Endothelial cell of coronary artery (primary cell): ENCODE data around the gene MARK4. TPM values are rescaled to one million over a fixed set of nuclear protein-coding genes. Genes with fewer than 3 reads are reported as not detected.

Experiments
- total RNA-seq: library from RNA; depleted of rRNA; stranded (reverse); fragments of >200 nt; gene quantifications from 2 replicates; pipeline ENCODE4 v1.2.3, GENCODE V29; 2014

Gene MARK4
- 10.4 and 18.9 TPM in 2 replicates for total RNA-seq

GRCh38 chr19:45250832-45251451, at the start of gene MARK4:
TSS of gene MARK4 (plus strand) at chr19:45251271. CDS start at chr19:45251589, 318 bp downstream.

GRCh38 chr19:45245334-45245787, 5.7 kb upstream of the MARK4 start, which contains the start of gene EXOC3L2:
TSS of gene EXOC3L2 (minus strand) at chr19:45245407. CDS start at chr19:45239045, 6,362 bp downstream.

GRCh38 chr19:45322744-45323281, 71.7 kb downstream of the MARK4 start, which contains the start of gene CKM:
TSS of gene CKM (minus strand) at chr19:45322875. CDS start at chr19:45319713, 3,162 bp downstream.

GRCh38 chr19:45340232-45340898, 89.3 kb downstream of the MARK4 start, which contains the start of gene KLC3:
TSS of gene KLC3 (plus strand) at chr19:45340750. CDS start at chr19:45345542, 4,792 bp downstream.

Other genes with a start within 250 kb of the MARK4 start
- gene RELB, start 249.8 kb upstream of the MARK4 start, total RNA-seq: 7.1 and 10.7 TPM in 2 replicates
- gene CLASRP, start 212.2 kb upstream of the MARK4 start, total RNA-seq: 9.8 and 20.9 TPM in 2 replicates
- gene ZNF296, start 174.8 kb upstream of the MARK4 start, total RNA-seq: 0.09 TPM in 2 replicates
- gene GEMIN7, start 172.0 kb upstream of the MARK4 start, total RNA-seq: 17.8 and 20.6 TPM in 2 replicates
- gene PPP1R37, start 158.1 kb upstream of the MARK4 start, total RNA-seq: 23.1 and 25.9 TPM in 2 replicates
- 0.09 and 0.19 TPM in 2 replicates for gene NKPD1, start 90.3 kb upstream of the MARK4 start, total RNA-seq
- gene TRAPPC6A, start 73.0 kb upstream of the MARK4 start, total RNA-seq: 11.6 and 12.7 TPM in 2 replicates
- 2.2 and 3.9 TPM in 2 replicates for gene BLOC1S3, start 72.5 kb upstream of the MARK4 start, total RNA-seq
- gene EXOC3L2, start 5.9 kb upstream of the MARK4 start, total RNA-seq: 0.66 and 2.1 TPM in 2 replicates
- gene CKM, start 71.6 kb downstream of the MARK4 start, total RNA-seq: not detected in 2 replicates
- gene KLC3, start 89.5 kb downstream of the MARK4 start, total RNA-seq: 0.19 TPM in 1 of 2 replicates, not detected in the other
- gene ERCC2, start 119.3 kb downstream of the MARK4 start, total RNA-seq: 26.1 and 55.5 TPM in 2 replicates
- gene PPP1R13L, start 153.8 kb downstream of the MARK4 start, total RNA-seq: 4.5 and 25.9 TPM in 2 replicates
- gene POLR1G, start 155.4 kb downstream of the MARK4 start, total RNA-seq: 16.6 and 17.5 TPM in 2 replicates
- gene ERCC1, start 172.6 kb downstream of the MARK4 start, total RNA-seq: 77.0 and 82.2 TPM in 2 replicates
- 0.27 and 0.66 TPM in 2 replicates for gene FOSB, start 216.7 kb downstream of the MARK4 start, total RNA-seq
- gene RTN2, start 245.8 kb downstream of the MARK4 start, total RNA-seq: 5.1 and 5.9 TPM in 2 replicates
- gene PPM1N, start 247.2 kb downstream of the MARK4 start, total RNA-seq: 0.90 and 1.4 TPM in 2 replicates